ENCODE measurements around the gene ERVV-1.
"Not testable (repeated sequence)": the region's sequence is repeated elsewhere in the genome, so short reads cannot be mapped to it uniquely, and the experiment has no call there.

The ERVV-1 gene, protein sequence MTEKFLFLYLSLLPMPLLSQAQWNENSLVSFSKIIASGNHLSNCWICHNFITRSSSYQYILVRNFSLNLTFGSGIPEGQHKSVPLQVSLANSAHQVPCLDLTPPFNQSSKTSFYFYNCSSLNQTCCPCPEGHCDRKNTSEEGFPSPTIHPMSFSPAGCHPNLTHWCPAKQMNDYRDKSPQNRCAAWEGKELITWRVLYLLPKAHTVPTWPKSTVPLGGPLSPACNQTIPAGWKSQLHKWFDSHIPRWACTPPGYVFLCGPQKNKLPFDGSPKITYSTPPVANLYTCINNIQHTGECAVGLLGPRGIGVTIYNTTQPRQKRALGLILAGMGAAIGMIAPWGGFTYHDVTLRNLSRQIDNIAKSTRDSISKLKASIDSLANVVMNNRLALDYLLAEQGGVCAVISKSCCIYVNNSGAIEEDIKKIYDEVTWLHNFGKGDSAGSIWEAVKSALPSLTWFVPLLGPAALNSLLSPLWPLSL

DNA sequence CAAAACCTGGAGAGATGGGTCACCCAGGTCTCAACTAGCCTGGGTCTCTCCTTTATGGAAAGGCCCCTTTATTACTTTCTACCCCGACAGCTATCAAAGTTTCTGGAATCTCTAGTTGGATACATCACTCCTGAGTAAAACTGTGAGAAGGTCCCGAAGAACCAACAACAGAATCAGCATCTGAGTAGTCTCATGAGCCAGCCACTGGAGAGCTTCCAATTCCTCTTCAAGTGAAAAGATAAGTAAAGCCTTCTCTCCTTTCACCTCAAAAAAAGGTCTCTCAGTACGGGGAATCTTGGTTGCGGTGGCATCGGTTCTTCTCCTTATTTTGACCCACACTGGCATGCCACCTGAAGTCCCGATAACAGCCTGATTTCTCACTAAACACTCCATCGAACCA is at the start of gene ERVV-1:
TSS of gene ERVV-1 (plus strand) at position 301 of the 400 bp plus-strand sequence. CDS start 170 bp downstream, outside the sequence.
- no peak for DNase-seq

DNA sequence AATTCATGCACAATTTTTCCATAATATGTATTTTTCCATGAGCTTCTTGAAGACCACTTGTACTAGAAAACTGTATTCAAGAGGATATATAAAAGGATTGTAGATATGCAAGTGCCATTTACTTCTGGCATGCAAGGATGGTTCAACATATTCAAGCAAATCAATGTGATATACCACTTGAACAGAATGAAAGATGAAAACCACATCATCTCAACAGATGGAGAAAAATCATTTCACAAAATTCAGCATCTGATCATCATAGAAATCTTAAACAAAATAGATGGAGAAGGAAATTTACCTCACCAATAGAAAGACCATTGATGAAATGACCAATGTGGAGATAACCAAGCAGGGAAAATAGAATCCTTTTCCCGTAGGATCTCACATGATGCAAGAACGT is 45.9 kb upstream of the ERVV-1 start:
- DNase-seq, result no peak

DNA sequence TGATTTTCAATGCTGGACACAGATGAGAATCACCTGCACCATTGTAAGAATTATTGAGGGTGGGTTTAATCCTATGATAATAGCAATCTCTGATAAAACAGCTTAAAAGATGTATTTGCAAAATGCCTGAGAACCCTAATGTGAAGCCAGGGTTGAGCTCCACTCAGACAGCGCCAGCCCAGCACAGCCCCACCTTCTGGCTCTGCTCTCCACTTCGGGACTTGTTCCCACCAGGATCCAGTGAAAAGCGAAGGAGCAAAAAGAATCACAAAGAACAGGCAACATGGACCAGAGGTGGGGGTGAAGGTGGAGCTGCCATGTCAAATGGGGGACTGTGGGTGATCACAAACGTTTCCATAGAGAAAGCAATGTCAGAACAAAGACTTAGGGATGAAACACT is 32.4 kb upstream of the ERVV-1 start:
- no peak for DNase-seq

DNA sequence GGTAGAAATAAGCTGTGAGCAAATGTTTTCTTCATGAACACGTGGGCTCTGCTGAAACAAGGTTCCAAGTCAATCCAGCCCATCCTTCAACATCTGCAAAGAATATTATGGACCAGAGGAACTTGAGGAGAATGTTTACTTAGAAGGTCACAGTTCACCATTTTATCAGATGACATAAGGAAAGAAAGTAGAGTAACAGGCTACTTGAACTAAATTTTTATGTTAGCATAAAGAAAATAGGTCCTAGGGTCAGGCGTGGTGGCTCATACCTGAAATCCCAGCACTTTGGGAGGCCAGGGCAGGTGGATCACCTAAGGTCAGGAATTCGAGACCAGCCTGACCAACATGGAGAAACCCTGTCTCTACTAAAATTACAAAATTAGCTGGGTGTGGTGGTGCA is 30.6 kb upstream of the ERVV-1 start:
- not testable (repeated sequence) for DNase-seq

DNA sequence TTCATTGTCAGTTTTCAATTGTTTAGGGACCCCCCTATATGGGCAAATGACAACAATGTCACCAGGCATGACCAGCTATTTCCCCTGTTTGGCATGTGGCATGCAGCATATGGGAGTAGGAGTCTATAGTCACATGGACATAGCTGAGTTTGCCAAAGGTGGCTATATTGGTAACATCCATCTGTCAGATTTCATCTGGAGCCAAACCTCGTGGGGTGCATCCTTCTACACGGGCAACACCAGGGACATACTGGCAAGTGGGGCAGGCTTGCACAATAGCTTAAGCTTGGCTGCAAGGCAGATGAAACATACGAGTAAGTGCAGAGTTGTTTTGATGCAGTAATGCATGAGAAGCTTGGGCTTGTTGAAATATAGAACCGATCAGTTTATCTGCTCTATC is 26.5 kb upstream of the ERVV-1 start:
- DNase-seq, result no peak

DNA sequence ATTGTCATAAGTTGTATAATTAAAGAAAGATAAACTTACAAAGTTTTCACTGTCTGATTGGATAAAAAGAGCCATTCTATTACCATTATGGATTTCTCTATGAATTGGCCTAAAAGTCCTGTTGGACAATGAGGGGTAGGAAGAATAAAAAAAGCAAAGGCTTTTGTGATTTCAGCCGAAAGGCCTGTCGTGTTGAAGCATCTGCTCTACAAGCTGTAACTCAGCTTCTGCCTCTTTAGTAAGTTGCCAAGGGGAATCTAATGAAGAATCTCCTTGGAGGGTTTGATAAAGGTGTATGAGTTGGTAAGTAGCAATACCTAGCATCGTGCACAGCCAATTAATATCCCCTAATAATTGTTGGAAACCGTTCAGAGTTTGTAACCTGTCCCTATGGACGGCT is 25.2 kb upstream of the ERVV-1 start:
- no peak for DNase-seq

DNA sequence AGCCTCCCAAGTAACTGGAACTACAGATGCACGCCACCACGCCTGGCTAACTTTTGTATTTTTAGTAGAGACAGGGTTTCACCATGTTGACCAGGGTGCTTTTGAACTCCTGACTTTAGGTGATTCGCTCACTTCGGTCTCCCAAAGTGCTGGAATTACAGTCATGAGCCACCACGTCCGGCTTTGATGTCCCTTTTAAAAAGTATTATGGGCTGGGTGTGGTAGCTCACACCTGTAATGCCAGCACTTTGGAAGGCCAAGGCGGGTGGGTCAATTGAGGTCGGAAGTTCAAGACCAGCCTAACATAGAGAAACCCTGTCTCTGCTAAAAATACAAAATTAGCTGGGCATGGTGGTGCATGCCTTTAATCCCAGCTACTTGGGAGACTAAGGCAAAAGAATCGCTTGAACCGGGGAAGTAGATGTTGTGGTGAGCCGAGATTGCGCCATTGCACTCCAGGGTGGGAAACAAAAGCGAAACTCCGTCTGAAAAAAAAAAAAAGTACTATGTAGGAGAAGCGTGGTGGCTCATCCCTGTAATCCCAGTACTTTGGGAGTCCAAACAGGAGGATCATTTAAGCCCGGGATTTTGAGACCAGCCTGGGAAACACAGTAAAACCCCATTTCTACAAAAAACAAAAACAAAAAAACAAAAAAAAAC is 22.8 kb upstream of the ERVV-1 start:
- DNase-seq, result no peak

DNA sequence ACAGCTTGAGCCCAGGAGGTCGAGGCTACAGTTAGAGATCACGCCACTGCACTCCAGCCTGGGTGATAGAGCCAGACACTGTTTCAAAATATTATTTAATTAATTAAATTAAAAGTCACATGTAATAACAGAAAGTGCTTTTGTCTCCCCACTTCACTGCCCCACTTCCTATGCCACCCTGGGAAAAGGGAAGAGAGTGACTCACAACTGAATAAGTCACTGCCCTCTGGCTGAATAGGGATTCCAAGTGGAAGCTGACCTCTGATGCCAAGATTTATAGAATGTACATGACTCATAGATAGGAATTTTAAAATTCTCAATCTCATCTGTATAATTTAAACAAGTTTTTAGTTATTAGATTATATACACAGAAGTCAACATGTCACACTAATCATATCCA is 22.2 kb upstream of the ERVV-1 start:
- DNase-seq, result no peak

DNA sequence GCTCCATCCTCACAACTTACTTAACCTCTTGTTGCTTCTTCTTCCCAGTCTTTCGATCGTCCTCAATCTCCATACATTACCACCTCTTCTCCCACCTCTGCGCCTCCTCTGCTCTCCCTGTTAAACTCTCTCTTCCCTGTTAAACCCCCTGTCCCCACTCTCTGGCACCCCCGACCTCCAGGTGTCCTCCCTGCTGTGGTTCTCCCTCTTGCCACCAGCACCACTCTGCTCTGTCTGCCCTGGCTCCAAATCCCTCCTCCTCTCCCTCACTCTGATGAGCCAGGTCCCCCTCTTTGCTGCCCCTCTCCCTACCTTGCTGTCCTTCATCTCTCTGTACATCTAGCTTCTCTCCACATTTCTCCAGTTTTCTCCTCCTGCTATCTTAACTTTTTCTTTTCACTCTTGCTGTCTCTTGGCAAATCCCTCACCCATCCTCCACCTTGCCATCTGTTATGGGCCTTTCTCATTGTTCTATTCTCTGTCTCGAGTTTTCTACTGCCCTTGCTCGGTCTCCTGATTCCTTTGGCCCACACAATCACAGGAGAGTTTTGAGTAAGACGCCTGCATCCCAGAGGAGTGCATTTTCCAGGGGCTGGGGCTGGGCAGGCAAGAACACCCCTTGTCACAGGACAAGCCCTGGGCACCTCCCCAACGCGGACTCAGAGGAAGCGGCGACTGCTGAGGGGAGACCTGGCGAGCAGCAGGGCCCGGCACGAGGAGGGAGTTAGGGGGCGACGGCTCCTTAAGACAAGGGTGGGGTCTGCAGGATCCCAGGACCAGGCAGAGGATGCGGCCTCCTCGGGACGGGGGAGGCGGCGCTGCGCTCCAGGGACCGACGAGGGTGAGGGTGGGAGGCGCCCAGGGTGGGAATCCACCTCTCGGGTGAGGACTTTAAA is 21.4 kb upstream of the ERVV-1 start:
- no peak for DNase-seq

DNA sequence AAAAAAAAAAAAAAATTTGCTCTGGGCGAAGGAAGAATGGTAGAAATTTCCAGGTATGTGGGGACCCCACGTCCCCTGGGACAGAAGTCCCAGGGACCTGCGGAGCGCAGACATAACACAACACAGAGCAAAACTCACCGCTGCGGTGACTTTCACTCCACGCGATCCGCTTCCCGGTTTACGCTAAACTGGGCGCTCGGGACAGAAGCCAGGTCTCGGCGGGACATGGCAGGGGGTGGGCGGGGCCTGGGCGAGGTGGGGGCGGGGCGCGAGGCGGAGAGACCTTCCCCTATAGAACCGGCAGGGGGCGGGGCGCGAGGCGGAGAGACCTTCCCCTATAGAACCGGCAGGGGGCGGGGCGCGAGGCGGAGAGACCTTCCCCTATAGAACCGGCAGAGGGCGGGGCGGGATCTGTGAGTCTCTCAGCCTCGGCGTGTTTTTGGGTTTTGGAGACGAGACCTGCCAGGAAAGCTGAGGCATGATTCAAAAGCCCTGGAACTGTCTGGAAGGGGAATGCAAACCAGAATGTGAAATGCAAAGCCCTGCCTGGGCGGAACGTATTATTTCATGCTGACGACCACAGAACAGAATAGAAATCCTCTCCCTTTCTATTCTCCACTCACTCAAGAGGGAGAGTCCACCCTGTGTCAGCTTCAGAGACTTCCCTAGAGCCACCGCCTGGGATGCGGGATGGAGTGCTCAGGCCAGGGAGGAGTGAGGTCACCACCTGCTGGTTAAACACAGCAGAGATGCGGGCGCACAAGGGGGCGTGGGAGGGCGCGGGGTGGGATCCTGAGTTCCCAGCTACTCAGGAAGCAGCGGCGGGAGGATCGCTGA is 20.2 kb upstream of the ERVV-1 start:
- DNase-seq, result peak; percentile 49 to 73 (median 60)

DNA sequence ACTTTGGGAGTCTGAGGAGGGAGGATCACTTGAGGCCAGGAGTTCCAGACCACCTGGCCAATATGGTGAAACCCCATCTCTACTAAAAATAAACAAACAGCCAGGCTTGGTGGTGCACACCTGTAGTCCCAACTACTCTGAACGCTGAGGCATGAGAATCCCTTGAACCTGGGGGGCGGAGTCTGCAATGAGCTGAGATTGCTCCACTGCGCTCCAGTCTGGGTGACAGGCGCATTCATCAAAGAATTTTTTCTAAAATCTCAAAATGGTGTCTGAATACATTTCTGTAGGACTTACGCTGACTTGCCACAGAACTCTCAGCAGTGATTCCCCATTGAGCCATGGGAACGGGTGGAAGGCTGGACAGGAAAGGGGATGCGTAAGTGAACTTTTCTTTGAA is 18.0 kb upstream of the ERVV-1 start:
- no peak for DNase-seq

DNA sequence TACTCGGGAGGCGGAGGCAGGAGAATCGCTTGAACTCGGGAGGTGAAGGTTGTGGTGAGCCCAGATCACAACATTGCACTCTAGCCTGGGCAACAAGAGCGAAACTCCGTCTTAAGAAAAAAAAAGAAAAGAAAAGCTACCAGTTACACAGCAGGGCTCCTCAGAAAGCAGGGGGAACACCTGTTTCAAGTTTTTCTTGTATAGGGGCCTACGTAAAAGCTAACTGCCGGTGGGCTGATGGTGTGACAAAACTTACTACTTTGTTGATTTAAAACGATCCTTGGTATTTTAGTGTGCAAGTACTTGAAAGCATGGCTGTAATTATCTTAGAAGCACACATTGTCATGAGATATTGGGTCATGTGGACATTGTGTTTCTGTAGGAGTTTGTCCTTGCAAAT is 15.7 kb upstream of the ERVV-1 start:
- DNase-seq, result no peak

DNA sequence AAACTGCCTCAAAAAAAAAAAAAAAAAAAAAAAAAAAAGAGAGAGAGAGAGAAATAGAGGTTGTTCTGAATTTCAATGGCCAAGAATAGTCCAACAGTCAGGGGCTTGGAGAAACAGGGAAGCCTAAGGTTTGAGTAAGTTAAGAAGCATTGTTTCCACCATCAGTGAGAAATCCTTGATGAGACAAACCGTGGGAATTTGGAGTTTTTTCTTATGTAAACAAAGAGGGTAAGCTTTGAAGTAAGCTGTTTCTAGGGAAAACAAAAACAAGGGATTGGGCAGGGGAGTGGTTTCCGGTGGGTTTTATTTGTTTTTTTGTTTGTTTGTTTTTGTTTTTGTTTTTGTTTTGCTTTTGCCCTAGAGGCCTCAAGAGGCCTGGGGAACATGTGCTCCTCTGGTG is 11.2 kb upstream of the ERVV-1 start:
- no peak for DNase-seq

DNA sequence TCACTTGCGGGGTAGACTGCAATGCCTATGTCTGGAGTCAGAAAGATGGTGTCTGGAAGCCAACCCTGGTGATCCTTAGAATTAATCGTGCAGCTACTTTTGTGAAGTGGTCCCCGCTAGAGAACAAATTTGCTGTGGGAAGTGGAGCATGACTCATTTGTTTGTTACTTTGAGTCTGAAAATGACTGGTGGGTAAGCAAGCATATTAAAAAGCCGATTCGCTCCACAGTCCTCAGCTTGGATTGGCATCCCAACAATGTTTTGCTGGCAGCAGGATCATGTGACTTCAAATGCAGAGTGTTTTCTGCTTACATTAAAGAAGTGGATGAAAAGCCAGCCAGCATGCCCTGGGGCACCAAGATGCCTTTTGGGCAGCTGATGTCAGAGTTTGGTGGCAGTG is 9.5 kb upstream of the ERVV-1 start:
- DNase-seq, result no peak

DNA sequence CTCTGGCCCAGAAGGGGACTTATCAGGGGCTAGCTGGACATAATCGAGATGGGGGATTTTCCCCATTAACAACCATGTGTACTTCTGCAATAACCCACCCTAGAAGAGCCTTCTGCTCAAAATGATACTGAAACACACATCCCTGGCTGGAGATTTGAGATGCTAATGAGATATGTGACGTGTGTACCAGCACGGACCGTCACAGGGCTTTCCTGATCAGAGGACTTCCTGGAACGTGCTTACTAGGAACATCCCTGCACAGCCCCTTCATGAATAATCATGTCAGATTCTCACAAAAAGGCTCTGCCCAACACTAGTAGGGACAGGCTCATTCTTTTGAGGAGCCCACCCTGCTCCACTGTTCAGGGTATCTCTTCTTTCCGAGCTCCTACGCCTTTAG is 6.5 kb upstream of the ERVV-1 start:
- DNase-seq, result no peak

DNA sequence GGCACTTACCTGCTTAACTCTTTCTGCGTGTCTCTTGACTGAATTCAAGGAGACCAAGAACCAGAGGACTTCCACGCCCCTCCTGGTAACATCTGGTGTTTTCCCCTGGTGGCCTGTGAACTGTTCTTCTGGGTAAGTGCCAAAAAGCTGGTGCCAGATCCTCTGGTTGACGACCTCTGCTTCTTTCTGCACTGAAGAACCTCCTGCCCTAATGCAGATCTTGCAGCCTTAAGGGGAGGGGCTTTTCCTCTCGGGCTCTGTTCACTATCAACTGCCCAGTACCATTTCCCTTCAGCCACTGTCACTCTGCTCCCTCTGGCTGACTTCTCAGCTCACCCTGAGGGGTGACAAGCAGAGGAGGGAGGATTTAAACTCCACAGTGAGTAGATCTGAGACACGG is 6.1 kb upstream of the ERVV-1 start:
- DNase-seq, result no peak

DNA sequence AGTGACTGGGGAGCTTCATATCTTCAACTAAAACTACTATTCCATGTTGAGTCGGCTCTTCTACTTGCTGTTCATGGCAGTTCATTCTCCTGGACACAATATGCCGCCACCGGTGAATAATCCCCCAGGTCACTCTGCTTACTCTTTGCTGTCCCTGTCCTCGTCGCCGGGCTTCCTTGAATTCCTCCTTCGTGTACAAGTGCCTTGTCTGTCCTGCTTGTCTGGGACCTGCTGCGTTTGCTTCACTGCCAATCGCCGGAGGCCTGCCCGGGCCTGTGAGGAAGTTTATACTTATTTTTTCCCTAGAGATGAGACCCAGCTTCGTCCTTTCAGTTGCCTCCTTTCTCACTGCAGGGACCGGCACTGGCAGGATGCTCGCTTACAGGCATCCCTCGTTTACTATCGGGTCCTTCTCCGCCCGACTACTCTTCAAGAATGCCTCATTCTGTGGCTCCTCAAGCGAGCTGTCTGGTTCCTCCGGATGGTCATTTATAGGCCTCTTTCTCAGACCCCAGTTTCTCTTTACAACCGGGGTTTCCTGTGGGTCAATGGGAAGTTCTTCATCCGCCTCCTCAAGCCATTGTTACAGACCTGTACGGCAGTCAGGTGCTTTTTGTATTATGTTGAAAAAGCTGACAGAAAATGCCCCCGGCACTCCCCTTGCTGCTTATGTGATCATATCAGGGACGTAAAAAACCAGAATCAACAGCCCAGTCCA is 5.5 kb upstream of the ERVV-1 start:
- no peak for DNase-seq

DNA sequence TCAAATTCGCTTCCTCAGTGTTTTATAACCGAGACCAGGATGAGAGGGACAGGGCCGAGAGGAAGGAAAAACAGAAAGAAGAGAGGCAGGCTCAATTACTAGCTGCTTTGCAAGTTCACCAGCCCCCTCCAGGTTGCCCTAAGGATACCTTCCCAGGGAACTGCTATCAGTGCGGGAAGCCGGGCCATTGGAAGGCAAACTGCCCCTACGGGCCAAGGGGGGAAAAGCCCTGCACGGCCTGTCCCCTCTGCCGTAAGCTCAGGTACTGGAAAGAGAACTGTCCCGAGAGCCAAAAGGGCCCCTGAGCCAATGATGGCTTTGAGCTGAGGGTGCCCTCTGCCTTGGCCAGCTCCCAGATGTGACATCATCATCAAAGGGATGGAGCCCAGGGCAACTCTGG is 3.2 kb upstream of the ERVV-1 start:
- DNase-seq, result no peak

DNA sequence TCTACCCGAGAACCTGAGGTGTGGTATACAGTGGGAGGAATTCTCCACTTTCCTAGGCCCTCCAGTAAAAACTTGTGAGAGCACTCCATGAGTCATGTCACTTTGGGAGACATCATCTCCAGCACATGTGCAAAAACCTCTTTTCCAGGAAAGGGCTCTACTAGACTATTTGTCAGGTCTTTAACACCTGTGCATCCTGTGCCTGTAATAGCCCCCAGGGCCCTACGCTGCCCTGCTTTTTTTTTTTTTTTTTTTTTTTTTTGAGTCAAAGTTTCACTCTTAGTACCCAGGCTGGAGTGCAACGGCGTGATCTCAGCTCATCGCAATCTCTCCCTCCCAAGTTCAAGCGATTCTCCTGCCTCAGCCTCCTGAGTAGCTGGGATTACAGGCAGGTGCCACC is 1.7 kb upstream of the ERVV-1 start:
- no peak for DNase-seq

DNA sequence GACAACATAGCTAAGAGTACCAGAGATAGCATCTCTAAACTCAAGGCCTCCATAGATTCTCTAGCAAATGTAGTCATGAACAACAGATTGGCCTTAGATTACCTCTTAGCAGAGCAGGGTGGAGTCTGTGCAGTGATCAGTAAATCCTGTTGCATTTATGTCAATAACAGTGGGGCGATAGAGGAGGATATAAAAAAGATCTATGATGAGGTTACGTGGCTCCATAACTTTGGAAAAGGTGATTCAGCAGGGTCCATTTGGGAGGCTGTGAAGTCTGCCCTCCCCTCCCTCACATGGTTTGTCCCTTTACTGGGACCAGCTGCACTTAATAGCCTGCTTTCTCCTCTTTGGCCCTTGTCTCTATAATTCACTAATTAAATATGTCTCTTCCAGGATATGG is 1.4 kb downstream of the ERVV-1 start:
- no peak for DNase-seq

DNA sequence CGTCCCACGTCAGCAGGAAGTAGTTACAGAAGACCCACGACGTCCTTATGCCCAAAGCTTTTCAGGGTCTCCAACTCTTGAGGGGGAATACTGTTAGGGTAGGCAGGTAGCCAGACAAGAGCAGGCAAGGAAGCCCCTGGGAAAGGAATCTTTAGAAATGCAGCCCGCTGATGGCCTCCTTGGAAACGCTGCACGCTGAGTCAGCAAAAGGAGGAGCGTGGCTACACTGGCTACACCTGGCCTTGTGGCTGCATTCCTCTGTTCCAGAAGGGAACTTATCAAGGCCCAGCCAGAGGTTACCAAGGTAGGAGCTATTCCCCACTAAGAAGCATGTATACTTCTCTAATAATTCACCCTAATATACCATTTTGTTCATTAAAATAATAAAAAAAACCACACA is 2.0 kb downstream of the ERVV-1 start:
- DNase-seq, result no peak

DNA sequence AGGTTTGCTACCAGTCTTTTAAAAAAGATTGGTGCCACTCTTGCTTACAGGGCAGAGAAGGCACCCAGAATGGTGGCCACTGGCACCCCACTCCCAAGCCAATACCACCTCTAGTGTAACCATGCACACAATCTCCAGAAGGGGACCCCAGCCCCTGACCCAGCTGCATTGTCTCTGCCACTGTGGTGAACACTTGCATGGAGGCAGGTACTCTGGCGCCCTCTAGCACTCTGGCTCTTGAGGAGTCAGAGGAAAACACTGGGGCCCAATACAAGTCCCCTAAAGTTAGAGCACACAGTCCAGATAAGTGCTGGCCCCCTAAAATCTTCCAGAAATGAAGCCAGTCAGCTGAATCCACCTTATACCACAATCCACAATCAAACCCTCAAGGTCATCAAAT is 6.0 kb downstream of the ERVV-1 start:
- no peak for DNase-seq
